Measurements from ENCODE around the gene C20orf144.

GRCh38 chr20:33669224-33669623 is 7.1 kb downstream of the C20orf144 start:
- TF ChIP-seq CTCF (IDR thresholded peaks at IDR 0.05 in 4 of 5, conservative IDR thresholded peaks at IDR 0.05 in 1 of 5), result no peak
- no peak for TF ChIP-seq POLR2A (IDR thresholded peaks at IDR 0.05)
